HepG2 (cell line): ENCODE results near the gene TARS3. TPM values are rescaled to one million over a fixed set of nuclear protein-coding genes. Genes with fewer than 3 reads are reported as not detected.

ENCODE experiments used
- ATAC-seq: fragments of 200-7000 bp; cut with Tn5 transposase; 3 replicates; pipeline ENCODE4 v1.9.1; 2020; ENCODE audit warnings: mild to moderate bottlenecking, moderate library complexity
- BruUV-seq: library from RNA; stranded (reverse); fragments of 400-500 nt; replicated peaks from 2 replicates; lab custom pipeline; 2021; lab: Mats Ljungman, UMichigan
- CTCF ChIA-PET: fragments of 300-600 bp; formaldehyde crosslinking; extraction: SDS; loops from one replicate; lab custom pipeline; 2021; ENCODE audit warnings: low total read pairs, inconsistent platforms, low intra/inter-chr PET ratio; lab: Yijun Ruan, JAX
- POLR2A ChIA-PET: fragments of 350-600 bp; sonication (Branson Sonifier 250); formaldehyde crosslinking; loops from one replicate; lab custom pipeline; 2020; ENCODE audit warnings: antibody characterized with exemption, inconsistent platforms; lab: Yijun Ruan, JAX
- DNase-seq: peaks from one replicate; pipeline ENCODE4 v3.0.0-alpha.2; 2015; ENCODE audit warnings: low spot score
- FAIRE-seq: peaks from 3 replicates; lab custom pipeline; 2011; peaks lifted over from hg19 to GRCh38; lab: Jason Lieb, UNC
- H2AFZ ChIP-seq: one replicate; pipeline ENCODE4 v1.6.1; 2011; ENCODE audit warnings: low read length, inconsistent platforms
- H3K27ac ChIP-seq: fragments of 300-600 bp; 3 replicates; pipeline ENCODE4 v1.8.0; 2011; ENCODE audit warnings: mixed run types, mild to moderate bottlenecking, mixed read lengths, low read length, inconsistent platforms; ENCODE audit not compliant: insufficient read depth; ENCODE audit errors: extremely low read length
- H3K27me3 ChIP-seq, 2 experiments: fragments of 200-600 bp in 1 of 2; 2 replicates in 1 of 2; 3 replicates in 1 of 2; pipeline versions ENCODE4 v1.6.0 to v1.8.0; 2011; ENCODE audit warnings: low read length in 2 of 2, mild to moderate bottlenecking in 2 of 2, moderate library complexity in 2 of 2, inconsistent platforms in 1 of 2; ENCODE audit not compliant: insufficient read depth in 2 of 2, control insufficient read depth in 1 of 2
- H3K36me3 ChIP-seq, 2 experiments: fragments of 200-600 bp in 1 of 2; replicated peaks in 1 of 2; 2 replicates in 1 of 2; 3 replicates in 1 of 2; pipeline versions ENCODE4 v1.5.1 to v1.8.0; 2011; ENCODE audit warnings: low read length in 2 of 2, inconsistent platforms in 1 of 2; ENCODE audit not compliant: insufficient read depth in 2 of 2, control insufficient read depth in 1 of 2
- H3K4me1 ChIP-seq: 2 replicates; pipeline ENCODE4 v1.5.1; 2012; ENCODE audit warnings: low read length, inconsistent platforms; ENCODE audit not compliant: insufficient read depth
- H3K4me2 ChIP-seq: 2 replicates; pipeline ENCODE4 v1.6.0; 2011; ENCODE audit warnings: low read depth, low read length, inconsistent platforms
- H3K4me3 ChIP-seq, 3 experiments: fragments of 200-600 bp in 1 of 3; sonication (generic), shearing (Covaris generic) in 1 of 3; replicated peaks in 1 of 3; 2 replicates each; pipeline ENCODE4 v1.5.1; 2011 to 2016; ENCODE audit warnings: low read length in 3 of 3, inconsistent platforms in 2 of 3, low read depth in 2 of 3, mild to moderate bottlenecking in 2 of 3, control low read depth in 1 of 3, mixed read lengths in 1 of 3; ENCODE audit not compliant: insufficient read depth in 1 of 3
- H3K79me2 ChIP-seq: one replicate; pipeline ENCODE4 v1.6.1; 2011; ENCODE audit warnings: low read length, inconsistent platforms; ENCODE audit not compliant: insufficient read depth
- H3K9ac ChIP-seq: 2 replicates; pipeline ENCODE4 v1.6.0; 2011; ENCODE audit warnings: mild to moderate bottlenecking, low read depth, low read length, inconsistent platforms; ENCODE audit not compliant: insufficient read depth
- H3K9me3 ChIP-seq: 2 replicates; pipeline ENCODE4 v1.5.1; 2012; ENCODE audit warnings: mild to moderate bottlenecking, low read length
- H4K20me1 ChIP-seq: 2 replicates; pipeline ENCODE4 v1.6.0; 2011; ENCODE audit warnings: inconsistent platforms, mild to moderate bottlenecking, low read length, moderate library complexity; ENCODE audit not compliant: insufficient read depth
- ARID3A ChIP-seq: IDR thresholded peaks from 2 replicates; pipeline ENCODE4 v1.6.1; 2012; ENCODE audit warnings: low read depth, low read length, improper control_type of control experiment
- BRCA1 ChIP-seq: sonication (generic); formaldehyde crosslinking; IDR thresholded peaks from 2 replicates; pipeline ENCODE4 v1.4.0; 2020; ENCODE audit warnings: missing genetic modification reagents
- CBX2 ChIP-seq, 2 experiments: fragments of 200-600 bp in 1 of 2; sonication (generic); formaldehyde crosslinking in 1 of 2; IDR thresholded peaks; 2 replicates each; pipeline versions ENCODE4 v1.7.0 to v1.8.1; 2018 to 2022; ENCODE audit warnings: low read depth in 2 of 2, low read length in 1 of 2, mild to moderate bottlenecking in 1 of 2, missing genetic modification reagents in 1 of 2
- HDAC1 ChIP-seq: sonication (generic); formaldehyde crosslinking; IDR thresholded peaks from 2 replicates; pipeline ENCODE4 v1.5.1; 2020; ENCODE audit warnings: mild to moderate bottlenecking, missing genetic modification reagents
- HNRNPL ChIP-seq: fragments of 200-400 bp; formaldehyde crosslinking; IDR thresholded peaks from 2 replicates; pipeline ENCODE4 v1.6.1; 2017; ENCODE audit warnings: mild to moderate bottlenecking, low read depth, low read length
- KLF16 ChIP-seq, 2 experiments: sonication (generic) in 1 of 2; formaldehyde crosslinking in 1 of 2; IDR thresholded peaks; 2 replicates each; pipeline versions ENCODE4 v1.6.1 to v1.8.0; 2016 to 2023; ENCODE audit warnings: missing genetic modification reagents in 2 of 2, missing compliant biosample characterization in 1 of 2
- NFE2L1 ChIP-seq: sonication (generic); formaldehyde crosslinking; IDR thresholded peaks from 2 replicates; pipeline ENCODE4 v1.4.0; 2020; ENCODE audit warnings: missing genetic modification reagents, mild to moderate bottlenecking, borderline replicate concordance
- RFX1 ChIP-seq: fragments of 450-650 bp; IDR thresholded peaks from 2 replicates; pipeline ENCODE4 v1.6.1; 2017
- SMYD3 ChIP-seq: sonication (generic); formaldehyde crosslinking; IDR thresholded peaks from 2 replicates; pipeline ENCODE4 v1.8.1; 2023; ENCODE audit warnings: mild to moderate bottlenecking, missing genetic modification reagents
- TBX3 ChIP-seq: fragments of 450-650 bp; IDR thresholded peaks from 2 replicates; pipeline ENCODE4 v1.6.1; 2017; ENCODE audit warnings: antibody characterized with exemption, mild to moderate bottlenecking, inconsistent platforms, borderline replicate concordance
- TOPORS ChIP-seq: sonication (generic); formaldehyde crosslinking; IDR thresholded peaks from 2 replicates; pipeline ENCODE4 v1.8.0; 2023; ENCODE audit warnings: mild to moderate bottlenecking, missing genetic modification reagents
- ZNF17 ChIP-seq: sonication (generic); formaldehyde crosslinking; IDR thresholded peaks from 2 replicates; pipeline ENCODE4 v1.5.0; 2020; ENCODE audit warnings: mild to moderate bottlenecking, missing genetic modification reagents
- ZNF83 ChIP-seq: sonication (generic); formaldehyde crosslinking; IDR thresholded peaks from 2 replicates; pipeline ENCODE4 v1.4.0; 2020; ENCODE audit warnings: missing genetic modification reagents, mild to moderate bottlenecking, borderline replicate concordance
- ZNF850 ChIP-seq: sonication (generic); formaldehyde crosslinking; conservative IDR thresholded peaks from 2 replicates; pipeline ENCODE4 v1.9.0; 2021; ENCODE audit warnings: mild to moderate bottlenecking, missing genetic modification reagents
- WGBS: methylation state at CpG from one replicate; pipeline ENCODE4 v1.1.6; 2017; ENCODE audit warnings: low lambda C conversion rate; 5-methylcytosine and 5-hydroxymethylcytosine counted together
- in situ Hi-C: cut with HindIII; loops from 2 replicates; pipeline ENCODE4 v1.10.0; 2017; ENCODE audit warnings: low pct_unique_long_range_greater_than_20kb; ENCODE audit not compliant: extremely low pct_ligation_motif_present
- intact Hi-C: fragments of 100-400 bp; cut with micrococcal nuclease; formaldehyde crosslinking; loops from one replicate; pipeline ENCODE4 v1.10.0; 2022; ENCODE audit not compliant: unreplicated experiment
- polyA plus RNA-seq, 8 experiments: library from polyadenylated mRNA; depleted of rRNA in 3 of 8; stranded (reverse) in 7 of 8; unstranded in 1 of 8; fragments of >200 nt; fragmentation: Illumina TruSeq in 4 of 8; extraction: Trizol in 4 of 8; gene quantifications; 2 replicates each; pipeline versions ENCODE4 v1.2.1 to v1.2.3, GENCODE V29; 2011 to 2016; ENCODE audit warnings: low read depth in 4 of 8, missing spikeins in 1 of 8, mixed read lengths in 1 of 8; ENCODE audit not compliant: insufficient read depth in 1 of 8
- total RNA-seq, 5 experiments: library from RNA; depleted of rRNA; stranded (reverse); fragments of >200 nt; fragmentation: Illumina TruSeq; extraction: Trizol; gene quantifications; 2 replicates each; pipeline ENCODE4 v1.2.3, GENCODE V29; 2016; ENCODE audit warnings: low read depth in 1 of 5
- TF ChIP-seq, protein P1 (sequence below): sonication (generic); formaldehyde crosslinking; IDR thresholded peaks from 2 replicates; pipeline ENCODE4 v1.4.0; 2020; ENCODE audit warnings: missing genetic modification reagents, borderline replicate concordance
- TF ChIP-seq, protein P2 (sequence below): sonication (generic); IDR thresholded peaks from 2 replicates; pipeline ENCODE4 v1.6.1; 2016; ENCODE audit warnings: low read depth, borderline replicate concordance
- TF ChIP-seq, protein P3 (sequence below): sonication (generic); formaldehyde crosslinking; IDR thresholded peaks from 2 replicates; pipeline ENCODE4 v1.4.0; 2020; ENCODE audit warnings: low read depth, mild to moderate bottlenecking, missing genetic modification reagents
- TF ChIP-seq, protein P4 (sequence below): sonication (generic); formaldehyde crosslinking; IDR thresholded peaks from 2 replicates; pipeline ENCODE4 v1.8.0; 2022; ENCODE audit warnings: mild to moderate bottlenecking, missing genetic modification reagents, moderate library complexity

Gene TARS3
- total and polyA plus RNA-seq, 2 of the 13 experiments (the other 11 are each of a cell fraction or from before 2014, with no cell fraction given), result 4.1 to 11.7 TPM

GRCh38 chr15:101641894-101642293 is 82.4 kb downstream of the TARS3 start:
- no peak overlapping the region for H3K4me2 ChIP-seq
- no peaks in the 10 kb centered on the region for H3K27me3 ChIP-seq
- TF ChIP-seq ZNF850 (CRISPR knock-in tag), result no peak
- TF ChIP-seq, protein P1, sequence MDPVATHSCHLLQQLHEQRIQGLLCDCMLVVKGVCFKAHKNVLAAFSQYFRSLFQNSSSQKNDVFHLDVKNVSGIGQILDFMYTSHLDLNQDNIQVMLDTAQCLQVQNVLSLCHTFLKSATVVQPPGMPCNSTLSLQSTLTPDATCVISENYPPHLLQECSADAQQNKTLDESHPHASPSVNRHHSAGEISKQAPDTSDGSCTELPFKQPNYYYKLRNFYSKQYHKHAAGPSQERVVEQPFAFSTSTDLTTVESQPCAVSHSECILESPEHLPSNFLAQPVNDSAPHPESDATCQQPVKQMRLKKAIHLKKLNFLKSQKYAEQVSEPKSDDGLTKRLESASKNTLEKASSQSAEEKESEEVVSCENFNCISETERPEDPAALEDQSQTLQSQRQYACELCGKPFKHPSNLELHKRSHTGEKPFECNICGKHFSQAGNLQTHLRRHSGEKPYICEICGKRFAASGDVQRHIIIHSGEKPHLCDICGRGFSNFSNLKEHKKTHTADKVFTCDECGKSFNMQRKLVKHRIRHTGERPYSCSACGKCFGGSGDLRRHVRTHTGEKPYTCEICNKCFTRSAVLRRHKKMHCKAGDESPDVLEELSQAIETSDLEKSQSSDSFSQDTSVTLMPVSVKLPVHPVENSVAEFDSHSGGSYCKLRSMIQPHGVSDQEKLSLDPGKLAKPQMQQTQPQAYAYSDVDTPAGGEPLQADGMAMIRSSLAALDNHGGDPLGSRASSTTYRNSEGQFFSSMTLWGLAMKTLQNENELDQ, result no peak
- TF ChIP-seq HDAC1, result no peak
- TF ChIP-seq, protein P2, sequence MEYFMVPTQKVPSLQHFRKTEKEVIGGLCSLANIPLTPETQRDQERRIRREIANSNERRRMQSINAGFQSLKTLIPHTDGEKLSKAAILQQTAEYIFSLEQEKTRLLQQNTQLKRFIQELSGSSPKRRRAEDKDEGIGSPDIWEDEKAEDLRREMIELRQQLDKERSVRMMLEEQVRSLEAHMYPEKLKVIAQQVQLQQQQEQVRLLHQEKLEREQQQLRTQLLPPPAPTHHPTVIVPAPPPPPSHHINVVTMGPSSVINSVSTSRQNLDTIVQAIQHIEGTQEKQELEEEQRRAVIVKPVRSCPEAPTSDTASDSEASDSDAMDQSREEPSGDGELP, result no peak
- TF ChIP-seq, protein P3, sequence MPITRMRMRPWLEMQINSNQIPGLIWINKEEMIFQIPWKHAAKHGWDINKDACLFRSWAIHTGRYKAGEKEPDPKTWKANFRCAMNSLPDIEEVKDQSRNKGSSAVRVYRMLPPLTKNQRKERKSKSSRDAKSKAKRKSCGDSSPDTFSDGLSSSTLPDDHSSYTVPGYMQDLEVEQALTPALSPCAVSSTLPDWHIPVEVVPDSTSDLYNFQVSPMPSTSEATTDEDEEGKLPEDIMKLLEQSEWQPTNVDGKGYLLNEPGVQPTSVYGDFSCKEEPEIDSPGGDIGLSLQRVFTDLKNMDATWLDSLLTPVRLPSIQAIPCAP (CRISPR knock-in tag), result no peak
- no peak for TF ChIP-seq RFX1
- TF ChIP-seq KLF16 (CRISPR knock-in tag; IDR thresholded peaks at IDR 0.05), result no peak
- no peak for TF ChIP-seq ARID3A
- no peak for TF ChIP-seq TBX3
- no peak for TF ChIP-seq ZNF83 (CRISPR knock-in tag)
- TF ChIP-seq HNRNPL, result no peak
- no peak for TF ChIP-seq ZNF17 (CRISPR knock-in tag)
- no peak for TF ChIP-seq SMYD3
- TF ChIP-seq CBX2 (IDR thresholded peaks at IDR 0.05; ENCODE audit: low read depth, low read length), result no peak
- TF ChIP-seq CBX2 (CRISPR knock-in tag; IDR thresholded peaks at IDR 0.05; ENCODE audit: low read depth), result no peak
- TF ChIP-seq, protein P4, sequence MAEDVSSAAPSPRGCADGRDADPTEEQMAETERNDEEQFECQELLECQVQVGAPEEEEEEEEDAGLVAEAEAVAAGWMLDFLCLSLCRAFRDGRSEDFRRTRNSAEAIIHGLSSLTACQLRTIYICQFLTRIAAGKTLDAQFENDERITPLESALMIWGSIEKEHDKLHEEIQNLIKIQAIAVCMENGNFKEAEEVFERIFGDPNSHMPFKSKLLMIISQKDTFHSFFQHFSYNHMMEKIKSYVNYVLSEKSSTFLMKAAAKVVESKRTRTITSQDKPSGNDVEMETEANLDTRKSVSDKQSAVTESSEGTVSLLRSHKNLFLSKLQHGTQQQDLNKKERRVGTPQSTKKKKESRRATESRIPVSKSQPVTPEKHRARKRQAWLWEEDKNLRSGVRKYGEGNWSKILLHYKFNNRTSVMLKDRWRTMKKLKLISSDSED (CRISPR knock-in tag), result no peak
- no peak for TF ChIP-seq NFE2L1 (CRISPR knock-in tag)
- TF ChIP-seq BRCA1 (CRISPR knock-in tag), result no peak
- no peak for TF ChIP-seq TOPORS
- ATAC-seq (no peak), FAIRE-seq (no peak), DNase-seq (no peak)
- WGBS, result 93% methylated on average over 1 of the region's 1 CpG
- in situ Hi-C loops, result loop anchor here (5.0 to 10.0 kb wide), 2 partner anchors 100 to 207 kb away; no protein-coding TSS in a partner anchor
- H4K20me1 ChIP-seq, result no peaks in the 10 kb centered on the region
- no peak overlapping the region for H2AFZ ChIP-seq
- H3K79me2 ChIP-seq, result peaks cover 5% of the 10 kb centered on the region
- H3K27ac ChIP-seq, result no peak overlapping the region
- BruUV-seq, result no TSS peak
- peaks cover 39% of the 10 kb centered on the region for H3K4me1 ChIP-seq
- peaks cover 12 to 52% of the 10 kb centered on the region in 2 experiments for H3K36me3 ChIP-seq
- no peak overlapping the region for H3K9ac ChIP-seq
- ChIA-PET POLR2A (interaction anchor here (1.1 kb wide), 1 partner anchor 114 kb away, joined by 3 read pairs; no protein-coding TSS in a partner anchor), CTCF (interaction anchor here (1.2 to 2.1 kb wide), 5 partner anchors 10 to 353 kb away, joined by 3 to 11 read pairs (median 5); no protein-coding TSS in a partner anchor)
- H3K4me3 ChIP-seq, result no peak overlapping the region
- intact Hi-C loops, result loop anchor here (2.0 to 5.0 kb wide), 3 partner anchors 101 to 145 kb away; no protein-coding TSS in a partner anchor
- H3K9me3 ChIP-seq, result no peaks in the 10 kb centered on the region
